ENCODE results near the gene PROSER3.

DNA sequence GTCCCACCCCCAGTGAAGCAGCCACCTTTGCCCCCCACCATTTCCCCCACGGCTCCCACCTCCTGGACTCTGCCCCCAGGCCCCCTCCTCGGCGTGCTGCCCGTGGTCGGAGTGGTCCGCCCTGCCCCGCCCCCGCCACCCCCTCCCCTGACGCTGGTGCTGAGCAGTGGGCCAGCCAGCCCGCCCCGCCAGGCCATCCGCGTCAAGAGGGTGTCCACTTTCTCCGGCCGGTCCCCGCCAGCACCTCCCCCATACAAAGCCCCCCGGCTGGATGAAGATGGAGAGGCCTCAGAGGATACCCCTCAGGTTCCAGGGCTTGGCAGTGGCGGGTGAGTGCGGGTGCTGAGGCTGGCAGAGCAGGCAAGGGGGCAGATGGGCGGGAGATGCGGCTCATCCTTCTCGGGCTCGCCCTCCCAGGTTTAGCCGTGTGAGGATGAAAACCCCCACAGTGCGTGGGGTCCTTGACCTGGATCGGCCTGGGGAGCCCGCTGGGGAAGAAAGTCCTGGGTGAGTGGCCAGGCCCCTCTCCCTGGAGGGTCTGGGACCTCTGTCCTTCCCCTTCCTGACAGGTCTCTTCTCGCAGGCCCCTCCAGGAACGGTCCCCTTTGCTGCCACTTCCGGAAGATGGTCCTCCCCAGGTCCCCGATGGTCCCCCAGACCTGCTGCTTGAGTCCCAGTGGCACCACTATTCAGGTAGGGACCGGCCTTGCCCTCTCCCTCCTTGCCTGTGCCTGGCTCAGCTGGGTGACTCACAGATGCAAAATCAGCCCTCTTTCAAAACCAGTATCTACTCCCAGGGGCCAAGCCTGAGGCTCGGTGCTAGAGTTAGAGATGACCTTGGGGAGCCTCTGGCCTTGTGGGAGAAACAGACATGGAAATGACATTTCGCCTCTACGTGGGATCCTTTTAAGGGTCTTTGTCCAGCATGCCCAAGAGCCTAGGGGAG, 24.5 kb upstream of the PROSER3 start:
- TF ChIP-seq, protein P1, sequence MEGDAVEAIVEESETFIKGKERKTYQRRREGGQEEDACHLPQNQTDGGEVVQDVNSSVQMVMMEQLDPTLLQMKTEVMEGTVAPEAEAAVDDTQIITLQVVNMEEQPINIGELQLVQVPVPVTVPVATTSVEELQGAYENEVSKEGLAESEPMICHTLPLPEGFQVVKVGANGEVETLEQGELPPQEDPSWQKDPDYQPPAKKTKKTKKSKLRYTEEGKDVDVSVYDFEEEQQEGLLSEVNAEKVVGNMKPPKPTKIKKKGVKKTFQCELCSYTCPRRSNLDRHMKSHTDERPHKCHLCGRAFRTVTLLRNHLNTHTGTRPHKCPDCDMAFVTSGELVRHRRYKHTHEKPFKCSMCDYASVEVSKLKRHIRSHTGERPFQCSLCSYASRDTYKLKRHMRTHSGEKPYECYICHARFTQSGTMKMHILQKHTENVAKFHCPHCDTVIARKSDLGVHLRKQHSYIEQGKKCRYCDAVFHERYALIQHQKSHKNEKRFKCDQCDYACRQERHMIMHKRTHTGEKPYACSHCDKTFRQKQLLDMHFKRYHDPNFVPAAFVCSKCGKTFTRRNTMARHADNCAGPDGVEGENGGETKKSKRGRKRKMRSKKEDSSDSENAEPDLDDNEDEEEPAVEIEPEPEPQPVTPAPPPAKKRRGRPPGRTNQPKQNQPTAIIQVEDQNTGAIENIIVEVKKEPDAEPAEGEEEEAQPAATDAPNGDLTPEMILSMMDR (IDR thresholded peaks at IDR 0.05) = no peak
- TF ChIP-seq POLR2AphosphoS5 (IDR thresholded peaks at IDR 0.05) (no peak), POLR2A (IDR thresholded peaks at IDR 0.05) (no peak)
